HL-60 (cell line): ENCODE results near the gene PLA2R1.

Experiments
- DNase-seq, 2 experiments: peaks; one replicate each; pipeline ENCODE4 v3.0.0-alpha.2; 2010 to 2020; ENCODE audit warnings: low read depth in 1 of 2, low spot score in 1 of 2
- H3K27ac ChIP-seq: fragments of 250-450 bp; sonication (Bioruptor Pico); replicated peaks from 2 replicates; pipeline ENCODE4 v1.5.1; 2020; ENCODE audit warnings: mild to moderate bottlenecking, moderate library complexity
- H3K27me3 ChIP-seq: fragments of 250-450 bp; sonication (Bioruptor Pico); 2 replicates; pipeline ENCODE4 v1.5.1; 2021; ENCODE audit warnings: mild to moderate bottlenecking, moderate library complexity; ENCODE audit not compliant: insufficient read depth, poor library complexity, severe bottlenecking
- H3K4me3 ChIP-seq: replicated peaks from 2 replicates; pipeline ENCODE4 v1.5.1; 2011; ENCODE audit warnings: mild to moderate bottlenecking, control low read depth, low read length; ENCODE audit not compliant: insufficient read depth
- CTCF ChIP-seq: IDR thresholded peaks from one replicate; pipeline ENCODE4 v1.5.1; 2011; ENCODE audit warnings: low read length, control low read depth, inconsistent platforms; ENCODE audit not compliant: insufficient read depth
- GABPA ChIP-seq: IDR thresholded peaks from 2 replicates; pipeline ENCODE4 v1.6.1; 2012; ENCODE audit warnings: low read depth
- POLR2AphosphoS5 ChIP-seq: IDR thresholded peaks from 2 replicates; pipeline ENCODE4 v1.6.1; 2012; ENCODE audit warnings: low read depth
- REST ChIP-seq: IDR thresholded peaks from 2 replicates; pipeline ENCODE4 v1.6.1; 2012; ENCODE audit warnings: low read depth; ENCODE audit not compliant: insufficient replicate concordance
- SPI1 ChIP-seq: IDR thresholded peaks from 2 replicates; pipeline ENCODE4 v1.6.1; 2012; ENCODE audit warnings: low read depth, mild to moderate bottlenecking, borderline replicate concordance

The PLA2R1 gene

GRCh38 chr2:160068906-160069305 is 6.5 kb upstream of the PLA2R1 start:
- TF ChIP-seq CTCF, result no peak
- no peak for TF ChIP-seq SPI1
- no peak for TF ChIP-seq POLR2AphosphoS5
- TF ChIP-seq GABPA, result no peak
- TF ChIP-seq REST, result no peak
- no peak for DNase-seq
- Histone ChIP-seq H3K27me3 (peaks cover 2% of the 10 kb centered on the region), H3K27ac (no peak overlapping the region), H3K4me3 (no peak overlapping the region)

- DNase-seq, result no peak
- Histone ChIP-seq H3K4me3 (no peak overlapping the region), H3K27ac (no peak overlapping the region), H3K27me3 (peaks cover 36% of the 10 kb centered on the region)
- no peak for TF ChIP-seq POLR2AphosphoS5
- TF ChIP-seq GABPA, result no peak
- no peak for TF ChIP-seq SPI1
- TF ChIP-seq REST, result no peak
- TF ChIP-seq CTCF, result no peak
Measured at GRCh38 chr2:160064916-160065315, 2.5 kb upstream of the PLA2R1 start.

GRCh38 chr2:160063879-160064612 is 1.6 kb upstream of the PLA2R1 start:
- DNase-seq, result no peak
- TF ChIP-seq GABPA, result no peak
- no peak for TF ChIP-seq CTCF
- no peak for TF ChIP-seq REST
- no peak for TF ChIP-seq SPI1
- no peak for TF ChIP-seq POLR2AphosphoS5
- H3K27ac ChIP-seq, result no peak overlapping the region
- H3K4me3 ChIP-seq, result no peak overlapping the region
- peaks cover 41% of the 10 kb centered on the region for H3K27me3 ChIP-seq
